A673 (cell line): Measurements from ENCODE around the gene ABCG1. TPM values are rescaled to one million over a fixed set of nuclear protein-coding genes. Genes with fewer than 3 reads are reported as not detected.

Source experiments
- BruUV-seq: library from RNA; stranded (reverse); fragments of 400-500 nt; replicated peaks from 2 replicates; lab custom pipeline; 2021; lab: Mats Ljungman, UMichigan
- CTCF ChIA-PET: fragments of 300-600 bp; sonication (Branson Sonifier 250); formaldehyde crosslinking; loops from one replicate; lab custom pipeline; 2022; ENCODE audit warnings: antibody characterized with exemption; lab: Charles Lee
- POLR2A ChIA-PET: fragments of 300-600 bp; sonication (Branson Sonifier 250); formaldehyde crosslinking; loops from one replicate; lab custom pipeline; 2022; ENCODE audit warnings: antibody characterized with exemption; ENCODE audit not compliant: low non-redundant PET; lab: Charles Lee
- DNase-seq: peaks from one replicate; pipeline ENCODE4 v3.0.0-alpha.2; 2015; ENCODE audit warnings: low spot score
- H3K27ac ChIP-seq: fragments of 200-600 bp; sonication (generic); 2 replicates; pipeline ENCODE4 v1.5.1; 2016; ENCODE audit warnings: mixed run types, low read depth, mild to moderate bottlenecking, mixed read lengths, antibody characterized with exemption, low read length; ENCODE audit not compliant: poor library complexity, severe bottlenecking
- H3K27me3 ChIP-seq: fragments of 200-600 bp; sonication (generic); replicated peaks from 2 replicates; pipeline ENCODE4 v1.6.1; 2017; ENCODE audit warnings: mixed run types, low read depth, mild to moderate bottlenecking, mixed read lengths, antibody characterized with exemption, low read length; ENCODE audit not compliant: insufficient read depth, poor library complexity
- H3K36me3 ChIP-seq: fragments of 200-600 bp; sonication (generic); 2 replicates; pipeline ENCODE4 v1.6.1; 2016; ENCODE audit warnings: mixed run types, mild to moderate bottlenecking, mixed read lengths, antibody characterized with exemption, low read length; ENCODE audit not compliant: insufficient read depth, poor library complexity, severe bottlenecking
- H3K4me1 ChIP-seq: fragments of 200-600 bp; sonication (generic); 2 replicates; pipeline ENCODE4 v1.6.1; 2017; ENCODE audit warnings: mixed run types, mild to moderate bottlenecking, mixed read lengths, antibody characterized with exemption, low read length; ENCODE audit not compliant: insufficient read depth, poor library complexity, severe bottlenecking
- H3K4me3 ChIP-seq: fragments of 200-600 bp; sonication (generic); 2 replicates; pipeline ENCODE4 v1.5.1; 2016; ENCODE audit warnings: low read depth, mixed run types, mild to moderate bottlenecking, mixed read lengths, low read length; ENCODE audit not compliant: poor library complexity, severe bottlenecking
- H3K9me3 ChIP-seq: fragments of 200-600 bp; sonication (generic); 2 replicates; pipeline ENCODE4 v1.6.1; 2016; ENCODE audit warnings: mixed run types, low read depth, mild to moderate bottlenecking, mixed read lengths, antibody characterized with exemption, low read length; ENCODE audit not compliant: poor library complexity, severe bottlenecking
- CTCF ChIP-seq: fragments of 300-800, 200-600 bp; sonication (generic); conservative IDR thresholded peaks from 2 replicates; pipeline ENCODE4 v1.5.1; 2017; ENCODE audit warnings: low read depth, mild to moderate bottlenecking, antibody characterized with exemption, low read length, moderate library complexity, mixed read lengths
- EZH2 ChIP-seq: fragments of 200-600 bp; sonication (generic); IDR thresholded peaks from 2 replicates; pipeline ENCODE4 v1.6.1; 2017; ENCODE audit warnings: borderline replicate concordance, low read depth, mild to moderate bottlenecking, mixed read lengths, antibody characterized with exemption, low read length; ENCODE audit not compliant: poor library complexity, severe bottlenecking
- intact Hi-C: fragments of 100-400 bp; cut with micrococcal nuclease; formaldehyde crosslinking; loops from one replicate; pipeline ENCODE4 v1.10.0; 2022; ENCODE audit not compliant: unreplicated experiment
- total RNA-seq: library from RNA; stranded (reverse); gene quantifications from 2 replicates; pipeline ENCODE4 v1.2.3, GENCODE V29; 2021

Gene ABCG1
- total RNA-seq, 1 experiment from 2014 or later = 3.4 TPM

GRCh38 chr21:42320791-42321190 is 101.9 kb downstream of the ABCG1 start:
- Histone ChIP-seq H3K27me3 (no peaks in the 10 kb centered on the region), H3K9me3 (no peaks in the 10 kb centered on the region), H3K4me1 (no peaks in the 10 kb centered on the region), H3K36me3 (no peaks in the 10 kb centered on the region), H3K4me3 (no peak overlapping the region), H3K27ac (no peak overlapping the region)
- CTCF ChIA-PET = no interaction called here
- no peak for DNase-seq
- BruUV-seq = no TSS peak
- intact Hi-C loops = no loop called here
- POLR2A ChIA-PET = no interaction called here
- TF ChIP-seq CTCF = no peak
- TF ChIP-seq EZH2 = no peak

- intact Hi-C loops = no loop called here
- ChIA-PET POLR2A (no interaction called here), CTCF (no interaction called here)
- H3K36me3 ChIP-seq = no peaks in the 10 kb centered on the region
- BruUV-seq = no TSS peak
- no peak for DNase-seq
- H3K4me3 ChIP-seq = no peak overlapping the region
- TF ChIP-seq EZH2 (no peak), CTCF (no peak)
- H3K4me1 ChIP-seq = no peaks in the 10 kb centered on the region
- no peak overlapping the region for H3K27ac ChIP-seq
- H3K27me3 ChIP-seq = no peaks in the 10 kb centered on the region
- H3K9me3 ChIP-seq = no peaks in the 10 kb centered on the region
Observed at GRCh38 chr21:42321231-42321630, 102.3 kb downstream of the ABCG1 start.

GRCh38 chr21:42321845-42322244 is 102.9 kb downstream of the ABCG1 start:
- CTCF ChIA-PET = interaction anchor here (0.5 to 0.6 kb wide), 2 partner anchors 12 to 388 kb away, joined by 7 to 12 read pairs; no protein-coding TSS in a partner anchor
- TF ChIP-seq CTCF (no peak), EZH2 (no peak)
- intact Hi-C loops = no loop called here
- no peak overlapping the region for H3K4me3 ChIP-seq
- H3K36me3 ChIP-seq = no peaks in the 10 kb centered on the region
- H3K9me3 ChIP-seq = no peaks in the 10 kb centered on the region
- POLR2A ChIA-PET = no interaction called here
- H3K4me1 ChIP-seq = no peaks in the 10 kb centered on the region
- DNase-seq = no peak
- no peaks in the 10 kb centered on the region for H3K27me3 ChIP-seq
- BruUV-seq = no TSS peak
- no peak overlapping the region for H3K27ac ChIP-seq
